GM10847 (cell line): ENCODE data around the gene C1RL.

Experiments used
- POLR2A ChIP-seq: IDR thresholded peaks from 2 replicates; pipeline ENCODE4 v1.6.1; 2011; ENCODE audit not compliant: insufficient read length; ENCODE audit errors: extremely low read depth

The C1RL gene, protein sequence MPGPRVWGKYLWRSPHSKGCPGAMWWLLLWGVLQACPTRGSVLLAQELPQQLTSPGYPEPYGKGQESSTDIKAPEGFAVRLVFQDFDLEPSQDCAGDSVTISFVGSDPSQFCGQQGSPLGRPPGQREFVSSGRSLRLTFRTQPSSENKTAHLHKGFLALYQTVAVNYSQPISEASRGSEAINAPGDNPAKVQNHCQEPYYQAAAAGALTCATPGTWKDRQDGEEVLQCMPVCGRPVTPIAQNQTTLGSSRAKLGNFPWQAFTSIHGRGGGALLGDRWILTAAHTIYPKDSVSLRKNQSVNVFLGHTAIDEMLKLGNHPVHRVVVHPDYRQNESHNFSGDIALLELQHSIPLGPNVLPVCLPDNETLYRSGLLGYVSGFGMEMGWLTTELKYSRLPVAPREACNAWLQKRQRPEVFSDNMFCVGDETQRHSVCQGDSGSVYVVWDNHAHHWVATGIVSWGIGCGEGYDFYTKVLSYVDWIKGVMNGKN

DNA sequence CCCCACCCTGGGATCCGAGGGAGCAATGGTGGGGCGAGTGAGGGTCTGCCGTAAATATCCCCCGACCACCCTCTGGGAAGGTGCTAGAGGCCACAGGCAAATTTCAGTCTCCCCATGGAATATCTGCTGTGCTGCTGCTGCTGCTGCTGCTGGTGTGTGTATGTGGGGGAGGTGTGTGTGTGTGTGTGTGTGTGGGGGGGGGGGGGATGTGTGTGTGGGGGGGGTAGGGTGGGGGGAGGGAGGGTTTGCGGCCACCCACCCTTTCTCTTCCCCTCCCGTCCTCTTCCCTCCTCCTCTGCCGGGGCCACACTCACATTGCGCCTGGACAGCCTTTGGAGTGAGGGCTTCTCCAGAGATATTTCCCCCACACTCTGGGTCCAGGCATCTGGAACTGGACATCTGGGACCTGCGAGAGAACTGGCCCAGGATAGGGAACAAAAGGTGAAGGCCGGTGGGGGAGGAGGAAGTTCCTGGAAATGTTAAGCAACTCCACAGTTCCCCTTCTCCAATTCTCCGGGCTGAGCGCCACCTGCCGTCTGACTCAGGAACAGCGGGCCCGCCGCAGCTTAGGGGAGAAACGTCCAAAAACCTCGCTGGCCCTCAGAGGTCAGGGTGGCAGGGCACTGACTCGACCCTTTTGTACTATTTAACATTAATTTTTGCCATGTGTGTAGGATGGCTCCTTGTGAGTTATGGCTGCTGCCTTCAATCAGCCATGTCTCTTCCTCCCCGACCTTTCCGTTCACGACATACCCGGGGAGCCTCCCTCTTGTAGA, at the start of gene C1RL:
Gene C1RL, minus strand, starts transcription at position 419 of the 776 bp plus-strand sequence. Its CDS starts 34 bp downstream, at position 385.
- no peak for TF ChIP-seq POLR2A

GRCh38 chr12:7157391-7157790, 48.4 kb upstream of the C1RL start:
- TF ChIP-seq POLR2A, result no peak

DNA sequence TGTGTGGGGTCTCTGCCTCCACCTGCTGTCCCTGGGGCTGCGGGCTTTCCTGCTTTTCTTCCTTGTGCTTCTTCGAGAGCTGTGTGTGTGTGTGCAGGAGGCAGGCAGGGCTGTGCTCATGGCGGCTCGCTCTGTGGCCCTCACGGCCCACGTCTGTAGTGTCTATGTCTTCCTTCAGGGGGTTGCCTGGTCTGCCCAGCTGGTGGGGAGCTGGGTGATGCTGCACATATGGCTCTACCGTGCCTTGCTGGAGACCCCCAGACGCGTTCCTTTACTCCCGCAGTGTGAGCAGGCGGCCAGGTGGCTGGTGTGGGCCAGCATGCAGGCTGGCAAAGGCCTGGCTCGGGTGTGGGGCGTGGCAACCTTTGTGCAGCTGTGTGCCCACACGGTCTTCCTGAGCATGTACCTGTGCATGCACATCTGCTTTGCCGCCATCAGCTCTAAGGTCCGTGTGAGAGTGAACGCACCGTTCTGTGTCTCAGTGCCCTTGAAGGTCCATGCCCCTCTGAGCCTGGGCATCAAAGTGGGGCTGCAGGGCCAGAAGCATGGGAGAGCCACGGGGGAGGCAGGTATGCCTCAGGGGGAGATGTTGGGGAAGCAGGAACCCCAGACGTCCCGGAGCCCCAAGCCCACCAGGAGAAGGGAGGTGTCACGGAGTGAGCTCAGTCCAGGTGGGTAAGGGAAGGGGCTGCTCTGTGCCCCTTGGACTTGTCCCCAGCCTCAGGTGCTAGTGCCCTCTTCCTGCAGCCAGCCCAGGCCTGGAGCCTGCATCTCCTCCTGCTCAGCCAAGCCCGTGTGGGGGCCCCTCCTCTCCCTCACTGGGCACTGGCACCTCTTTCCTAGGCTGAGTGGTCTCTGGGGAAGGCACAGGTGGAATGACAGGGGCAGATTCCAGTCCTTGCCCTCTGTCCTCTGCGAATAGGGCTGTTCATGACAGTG, 47.5 kb upstream of the C1RL start:
- no peak for TF ChIP-seq POLR2A

- no peak for TF ChIP-seq POLR2A
Measured at GRCh38 chr12:7155471-7156034, 46.5 kb upstream of the C1RL start.

- TF ChIP-seq POLR2A, result no peak
Measured at GRCh38 chr12:7154901-7155470, 46.0 kb upstream of the C1RL start.

GRCh38 chr12:7154042-7154441, 45.0 kb upstream of the C1RL start:
- no peak for TF ChIP-seq POLR2A

- TF ChIP-seq POLR2A, result no peak
Measured at GRCh38 chr12:7152818-7153217, 43.8 kb upstream of the C1RL start.

GRCh38 chr12:7151532-7151931, 42.5 kb upstream of the C1RL start:
- no peak for TF ChIP-seq POLR2A

- TF ChIP-seq POLR2A, result no peak
Measured at GRCh38 chr12:7150841-7151240, 41.8 kb upstream of the C1RL start.

DNA sequence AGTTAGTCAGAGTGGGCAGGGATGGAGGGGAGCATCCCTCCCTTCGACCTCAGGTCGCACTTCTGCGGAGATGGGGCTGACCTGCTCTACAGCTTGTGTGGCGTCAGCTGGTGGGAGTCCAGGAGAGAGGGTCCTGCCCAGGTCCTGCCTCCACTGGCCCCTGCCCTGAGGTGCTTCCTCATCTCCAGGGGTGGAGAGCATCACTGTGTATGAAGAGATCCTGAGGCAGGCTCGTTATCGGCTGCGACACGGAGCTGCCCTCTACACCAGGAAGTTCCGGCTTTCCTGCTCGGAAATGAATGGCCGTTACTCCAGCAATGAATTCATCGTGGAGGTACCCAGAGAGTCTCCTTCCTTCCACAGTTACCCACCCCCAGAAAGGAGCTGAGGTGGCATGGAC, 41.3 kb upstream of the C1RL start:
- TF ChIP-seq POLR2A, result no peak

- no peak for TF ChIP-seq POLR2A
Measured at GRCh38 chr12:7146906-7147305, 37.9 kb upstream of the C1RL start.

- TF ChIP-seq POLR2A, result no peak
Measured at GRCh38 chr12:7146228-7146627, 37.2 kb upstream of the C1RL start.

GRCh38 chr12:7145671-7146070, 36.7 kb upstream of the C1RL start:
- no peak for TF ChIP-seq POLR2A

DNA sequence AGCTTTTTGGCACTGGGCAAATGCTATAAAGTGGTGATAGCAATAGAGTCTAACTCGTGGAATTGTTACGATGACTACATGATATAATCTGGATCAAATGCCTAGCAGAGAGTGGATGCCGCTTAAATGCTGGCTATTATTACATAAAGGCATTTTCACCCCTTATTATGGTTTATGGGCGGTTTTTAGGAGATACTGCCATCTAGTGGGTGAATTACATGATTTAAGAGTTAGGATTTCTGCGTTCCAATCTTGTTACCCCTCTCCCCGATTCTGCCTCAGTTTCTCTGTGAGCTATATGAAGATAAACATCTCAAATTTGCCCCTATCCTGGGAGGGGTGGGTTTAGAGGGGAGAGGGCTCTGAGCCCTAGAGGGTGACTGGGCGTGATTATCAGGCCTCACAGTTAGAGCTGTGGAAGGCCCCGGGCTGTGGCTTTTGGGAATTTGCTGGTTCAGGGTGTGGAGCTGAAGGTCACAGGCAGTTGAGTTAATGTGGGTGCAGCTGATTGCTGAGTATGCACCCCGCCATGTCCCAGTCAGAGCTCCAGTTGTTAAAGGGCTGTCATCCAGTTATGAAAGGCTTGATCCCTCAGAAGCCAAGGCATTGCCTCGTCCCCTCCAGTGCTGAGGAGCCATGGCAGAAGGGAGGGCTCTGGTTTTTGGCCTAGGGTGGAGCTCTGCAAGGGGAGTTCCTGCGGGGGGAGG, 35.6 kb upstream of the C1RL start:
- TF ChIP-seq POLR2A, result no peak
